GM18507 (cell line): ENCODE data around the gene FAM13A.

ENCODE experiments used
- DNase-seq: peaks from one replicate; pipeline ENCODE4 v3.0.0; 2011; ENCODE audit warnings: low read depth; ENCODE audit not compliant: insufficient read length; ENCODE audit errors: extremely low spot score
- FAIRE-seq: peaks from 2 replicates; lab custom pipeline; 2011; peaks lifted over from hg19 to GRCh38; lab: Jason Lieb, UNC

The FAM13A gene

DNA sequence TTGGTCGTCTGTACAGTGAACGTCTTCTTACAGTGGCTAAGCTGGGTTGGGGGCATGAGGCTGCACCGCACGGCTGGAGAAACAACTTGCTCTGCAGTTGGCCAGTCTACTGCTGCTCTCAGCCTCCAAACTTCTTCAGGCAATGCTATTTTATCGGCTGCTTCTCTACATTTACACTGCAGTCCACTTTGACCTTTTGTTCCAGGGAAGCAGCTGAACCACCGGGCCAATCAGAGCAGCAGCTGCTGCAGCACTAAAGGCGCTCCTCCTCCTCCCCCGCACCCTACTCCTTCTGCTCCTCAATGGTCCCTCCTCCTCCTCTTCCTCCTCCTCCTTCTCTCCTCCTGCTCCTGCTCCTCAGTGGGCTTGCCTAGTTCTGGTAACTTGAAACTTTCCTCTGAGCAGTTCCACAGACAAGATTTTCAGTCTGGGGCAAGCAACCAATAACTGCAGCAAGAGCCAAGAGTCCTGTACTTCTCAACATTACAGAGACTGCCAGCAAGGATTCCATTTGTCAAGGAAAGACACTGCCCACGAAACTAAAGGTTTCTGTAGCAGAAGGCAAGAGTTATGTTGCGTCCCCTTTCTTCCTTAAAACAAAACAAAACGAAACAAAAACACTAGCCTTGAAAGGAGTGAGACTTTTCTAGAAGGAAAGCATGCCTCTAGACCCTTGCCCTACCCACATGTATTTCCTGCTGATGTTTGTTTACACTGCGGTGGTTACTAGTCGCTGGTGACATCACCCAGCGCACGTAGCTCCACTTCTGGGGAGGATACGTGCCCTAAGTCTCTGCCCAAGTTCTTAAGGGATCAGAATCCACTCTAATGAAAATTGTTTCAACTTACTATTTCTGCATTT is 233.7 kb downstream of the FAM13A start:
- DNase-seq (peak; percentile 14), FAIRE-seq (peak; percentile 83)

DNA sequence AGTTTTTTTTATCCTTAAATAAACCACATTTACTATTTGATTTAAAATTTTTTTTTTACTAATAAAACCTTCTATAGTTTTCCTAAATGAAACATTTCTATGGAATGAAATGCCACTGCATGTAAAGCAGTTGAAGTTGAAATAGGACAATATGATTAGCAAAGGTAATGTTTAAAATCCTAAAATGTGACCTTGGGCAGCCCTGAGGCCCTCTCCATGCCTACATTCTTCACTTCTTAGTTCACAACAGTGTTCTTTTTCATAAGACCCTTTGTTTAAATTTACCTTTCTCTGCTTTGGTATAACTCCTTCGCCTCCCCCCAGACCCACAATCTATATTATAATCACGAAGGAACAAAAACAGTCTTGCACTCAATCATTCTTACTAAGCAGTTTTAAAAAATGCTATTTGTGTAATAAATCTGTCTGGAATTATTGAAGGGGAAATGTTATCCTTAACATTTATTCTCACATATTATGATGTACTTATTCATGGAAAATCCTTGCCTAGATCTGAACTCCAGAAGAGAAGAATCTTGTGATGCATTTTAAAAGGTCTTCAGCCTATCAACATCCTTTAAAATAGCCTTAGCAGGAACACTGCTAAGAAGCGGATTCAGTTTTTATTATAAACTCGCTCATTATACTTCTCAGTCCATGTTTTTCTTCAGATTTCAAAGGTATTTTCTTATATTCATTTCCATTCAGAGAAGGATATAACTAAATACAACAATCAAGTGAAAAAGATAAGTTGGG is 234.8 kb downstream of the FAM13A start:
- no peak for DNase-seq
- no peak for FAIRE-seq

DNA sequence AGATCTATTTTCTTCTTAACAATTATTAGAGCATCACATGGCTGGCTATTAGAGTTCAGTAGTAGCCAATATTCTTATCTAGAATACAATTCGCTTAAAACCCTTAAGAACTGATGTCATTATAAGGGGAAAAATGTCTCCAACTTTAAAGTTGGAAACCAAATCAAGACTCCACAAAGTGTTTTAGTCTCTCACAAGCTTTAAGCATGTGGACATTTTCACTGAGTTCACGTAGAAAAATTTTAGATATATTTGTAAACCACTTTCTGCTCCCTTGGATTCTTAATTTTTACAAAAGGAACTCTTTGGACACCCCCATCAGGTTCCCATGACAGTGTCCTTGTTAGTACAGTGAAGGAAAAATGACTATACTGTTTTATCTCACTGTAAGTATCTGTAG is 235.5 kb downstream of the FAM13A start:
- FAIRE-seq (no peak), DNase-seq (no peak)

DNA sequence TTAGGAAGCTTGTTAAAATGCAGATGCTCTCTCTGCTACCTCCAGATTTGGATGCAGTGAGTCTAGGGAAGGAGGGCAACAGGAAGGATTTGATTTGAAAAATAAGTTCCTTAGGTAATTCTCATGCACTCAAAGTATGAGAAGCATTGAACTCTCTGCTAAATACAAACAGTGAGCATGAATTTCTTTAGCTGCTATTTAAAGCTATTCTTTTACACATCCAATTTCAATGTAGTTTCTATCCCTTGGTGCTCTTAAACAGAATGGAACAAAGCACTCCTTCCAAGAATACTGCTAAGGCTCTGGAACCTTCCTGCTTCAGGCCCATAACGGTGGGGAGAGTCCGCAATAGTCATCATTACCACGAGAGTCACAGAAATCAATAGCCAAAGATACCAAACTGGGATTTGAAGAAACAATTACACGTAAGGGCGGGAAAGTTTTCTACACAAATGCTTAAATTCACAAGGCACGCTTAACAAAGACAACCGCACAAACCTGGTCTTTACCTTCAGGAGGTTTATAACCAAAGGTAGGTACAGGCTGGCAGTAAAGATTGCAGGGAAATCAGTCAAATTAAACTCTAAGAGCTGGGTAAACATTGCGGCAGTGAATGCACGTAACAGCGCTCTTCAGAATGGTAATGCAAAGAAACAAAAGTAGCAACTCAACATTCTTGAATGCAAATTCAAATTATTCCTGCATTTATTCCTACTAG is 236.1 kb downstream of the FAM13A start:
- FAIRE-seq (no peak), DNase-seq (no peak)

DNA sequence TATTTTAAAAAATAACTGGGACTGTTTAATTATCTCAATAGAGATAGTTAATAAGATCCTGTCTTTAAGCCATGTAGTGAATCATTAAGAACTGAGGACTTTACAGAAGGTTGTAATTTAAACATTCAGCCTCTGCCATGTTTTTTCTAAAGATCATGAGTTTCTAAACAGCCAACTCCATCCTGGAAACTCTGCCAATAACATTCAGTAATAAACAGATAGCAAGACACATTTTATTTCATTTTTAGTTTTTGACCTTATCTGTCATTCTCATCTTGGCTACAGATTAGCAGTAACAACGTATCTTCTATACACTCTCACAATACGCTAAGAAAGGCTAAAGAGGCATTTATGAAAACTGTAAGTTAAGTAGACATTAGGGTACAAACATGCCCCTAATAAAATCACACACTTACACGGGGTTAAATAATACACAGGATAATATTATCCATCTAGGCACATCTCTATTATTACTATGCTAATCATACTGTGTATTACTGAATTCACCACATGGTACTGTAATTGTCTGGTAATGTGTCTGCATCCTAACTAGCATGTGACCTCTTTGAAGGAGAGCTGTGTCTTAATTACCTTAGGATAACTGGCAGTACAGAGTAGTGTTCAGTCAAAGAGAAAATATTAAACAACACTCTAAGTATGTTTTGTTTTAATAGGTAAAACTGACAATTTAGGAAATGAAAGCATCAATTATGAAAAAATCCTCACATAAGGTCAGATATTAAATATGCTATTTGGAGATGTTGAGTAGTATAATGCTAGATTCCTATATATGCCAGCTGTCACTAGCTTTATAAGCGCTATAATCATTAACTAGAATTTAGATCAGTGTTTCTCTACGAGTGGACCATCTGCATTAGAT is 236.9 kb downstream of the FAM13A start:
- DNase-seq (no peak), FAIRE-seq (no peak)

DNA sequence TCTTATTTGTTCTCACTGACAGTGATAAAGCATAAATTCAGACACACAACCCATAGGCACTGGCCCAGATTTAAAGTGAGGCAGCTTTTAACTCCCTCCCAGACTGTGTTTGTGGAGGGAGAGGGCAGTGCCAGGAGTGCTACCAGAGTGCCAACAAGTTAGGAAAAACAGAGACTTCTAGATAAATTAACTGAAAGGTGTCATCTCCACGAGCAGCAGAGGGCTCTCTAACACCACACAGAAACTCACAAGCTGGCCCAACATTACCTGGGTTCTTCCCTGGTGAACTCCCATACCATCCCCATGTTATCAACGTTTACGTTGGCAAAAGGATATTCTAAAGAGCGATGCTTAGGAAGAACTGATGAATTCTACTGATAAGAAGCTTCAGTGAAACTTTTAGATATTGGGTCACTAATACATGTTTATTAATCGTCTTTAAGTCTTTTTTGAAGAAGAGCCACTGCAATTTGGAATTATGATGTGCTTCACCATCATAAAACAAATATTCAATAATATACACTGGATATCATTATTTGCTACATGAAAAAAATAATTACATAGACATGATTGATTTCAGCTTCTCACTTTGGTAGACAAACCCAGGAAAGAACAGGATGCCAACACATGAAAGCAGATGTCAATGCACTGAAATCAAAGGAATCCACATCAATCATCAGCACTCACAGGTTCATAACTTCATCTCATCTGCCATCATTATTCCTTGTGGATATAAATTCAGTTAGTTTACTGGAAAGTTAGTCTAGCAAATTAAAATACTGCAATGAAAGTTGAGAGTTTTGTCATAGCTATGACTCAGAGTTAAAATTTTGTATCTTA is 238.1 kb downstream of the FAM13A start:
- peak; percentile 70 for FAIRE-seq
- DNase-seq, result no peak

DNA sequence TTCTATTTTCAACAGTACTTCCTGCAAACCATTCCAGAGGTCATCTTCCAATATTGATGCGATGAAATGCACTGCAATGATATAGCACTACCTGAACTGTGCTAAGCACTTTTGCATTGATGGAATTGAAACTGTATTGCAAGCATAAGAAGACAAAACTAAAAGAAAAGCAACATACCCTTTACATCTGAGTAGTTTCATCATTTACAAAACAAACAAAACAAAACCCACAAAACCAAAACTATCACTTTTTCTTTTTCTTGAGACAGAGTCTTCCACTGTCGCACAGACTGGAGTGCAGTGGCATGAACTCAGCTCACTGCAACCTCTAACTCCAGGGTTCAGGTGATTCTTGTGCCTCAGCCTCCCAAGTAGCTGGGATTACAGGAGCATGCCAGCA is 239.2 kb downstream of the FAM13A start:
- peak; percentile 70 for FAIRE-seq

DNA sequence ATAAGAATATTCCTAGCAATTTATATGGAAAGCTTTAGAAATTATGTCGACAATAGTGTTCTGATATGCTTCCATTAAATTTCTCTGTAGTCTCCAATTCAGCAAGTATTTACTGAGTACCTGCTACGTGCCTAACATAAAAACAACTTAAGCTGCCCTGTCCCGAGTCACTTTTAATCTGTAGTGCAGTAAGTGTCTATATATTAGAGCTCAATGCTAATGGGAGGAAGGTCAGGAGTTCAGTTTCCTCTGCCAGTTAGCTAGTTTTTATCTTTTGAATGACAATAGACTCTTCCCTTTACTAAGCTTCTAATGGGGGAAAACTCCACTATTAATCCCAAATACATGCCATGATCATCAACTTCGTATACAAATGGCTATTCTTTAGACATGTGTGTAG is 240.6 kb downstream of the FAM13A start:
- DNase-seq (no peak), FAIRE-seq (no peak)

More for the DNA sequence above, 239.2 kb downstream of the FAM13A start:
- no peak for DNase-seq

DNA sequence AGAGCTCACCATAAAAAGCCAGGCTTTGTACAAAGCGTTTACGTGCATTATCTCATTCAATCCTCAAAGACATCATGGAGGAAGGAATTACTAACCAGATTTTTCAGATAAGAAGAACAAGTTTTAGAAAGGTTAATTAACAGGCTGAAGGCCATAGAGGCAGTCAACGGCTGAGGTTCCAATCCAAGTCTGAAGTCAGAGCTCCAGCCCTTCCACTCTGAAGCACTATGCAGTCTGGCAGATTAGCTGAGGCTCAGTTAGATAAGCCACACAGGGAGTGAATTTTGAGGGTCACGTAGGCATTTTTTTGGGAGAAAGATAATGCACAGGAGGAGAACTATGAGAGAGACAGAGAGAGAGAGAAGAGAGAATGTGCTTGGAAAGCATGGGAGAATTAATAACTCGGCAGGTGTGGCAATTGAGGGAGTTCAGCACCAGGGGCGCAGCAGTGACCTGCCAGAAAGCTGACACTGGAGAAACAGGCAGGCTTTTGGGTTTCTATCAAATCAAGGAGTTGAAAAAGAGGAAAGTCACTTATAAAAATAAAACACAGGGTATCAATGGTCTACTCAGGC is 242.9 kb downstream of the FAM13A start:
- no peak for FAIRE-seq
- DNase-seq, result no peak

DNA sequence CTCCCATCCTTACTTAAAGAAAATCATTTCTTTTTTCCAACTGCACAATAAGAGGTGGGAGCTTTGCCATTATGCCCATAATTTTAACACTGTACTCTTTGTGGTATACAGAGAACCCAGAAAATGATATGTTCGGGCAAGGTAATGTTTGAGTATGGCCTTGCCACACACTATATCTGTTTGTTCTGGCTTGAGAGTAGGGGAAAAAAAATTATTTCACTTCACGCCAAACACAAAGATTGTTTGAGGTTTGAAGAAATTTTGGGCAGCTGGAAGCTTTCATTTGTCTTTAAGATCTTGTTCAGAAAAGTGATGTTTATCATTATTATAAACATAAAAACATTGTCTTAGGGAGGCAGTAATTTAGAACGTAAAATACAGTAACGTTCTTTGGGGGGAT is 244.0 kb downstream of the FAM13A start:
- DNase-seq, result no peak
- FAIRE-seq, result no peak

DNA sequence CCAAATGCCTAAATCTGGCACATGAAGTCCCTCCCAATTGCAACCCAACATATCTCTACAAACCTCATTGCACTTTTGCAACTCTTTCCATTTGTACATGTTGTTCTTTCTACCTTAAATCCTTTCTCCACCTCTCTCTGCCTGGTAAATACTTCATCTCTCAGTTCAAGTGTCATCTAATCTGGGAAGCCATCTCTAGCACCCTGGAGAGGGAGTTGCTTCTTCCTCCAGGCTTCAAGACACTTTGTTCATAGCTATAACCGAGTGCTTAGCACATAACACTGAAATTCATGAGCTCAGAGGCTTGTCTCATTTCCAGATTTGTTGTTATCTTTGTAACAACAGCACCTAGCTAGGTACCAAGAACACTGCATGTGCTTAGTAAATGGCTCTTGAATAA is 244.6 kb downstream of the FAM13A start:
- DNase-seq, result no peak
- FAIRE-seq, result no peak

DNA sequence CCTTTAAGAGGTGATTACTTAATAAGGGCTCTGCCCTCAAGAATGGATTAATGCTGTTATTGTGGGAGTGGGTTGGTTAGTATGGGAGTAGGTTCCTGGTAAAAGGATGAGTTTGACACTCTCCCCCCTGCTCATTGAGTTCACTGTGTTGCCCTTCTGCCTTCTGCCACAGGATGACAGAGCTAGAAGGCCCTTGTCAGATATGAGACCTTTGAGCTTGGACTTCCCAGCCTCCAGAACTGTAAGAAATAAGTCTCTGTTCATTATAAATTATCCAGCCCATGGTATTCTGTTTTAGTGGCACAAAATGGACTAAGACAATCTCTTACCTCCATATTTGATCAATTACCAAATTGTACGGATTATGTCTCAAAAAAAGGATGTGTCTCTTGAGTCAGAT is 245.1 kb downstream of the FAM13A start:
- FAIRE-seq (no peak), DNase-seq (no peak)

DNA sequence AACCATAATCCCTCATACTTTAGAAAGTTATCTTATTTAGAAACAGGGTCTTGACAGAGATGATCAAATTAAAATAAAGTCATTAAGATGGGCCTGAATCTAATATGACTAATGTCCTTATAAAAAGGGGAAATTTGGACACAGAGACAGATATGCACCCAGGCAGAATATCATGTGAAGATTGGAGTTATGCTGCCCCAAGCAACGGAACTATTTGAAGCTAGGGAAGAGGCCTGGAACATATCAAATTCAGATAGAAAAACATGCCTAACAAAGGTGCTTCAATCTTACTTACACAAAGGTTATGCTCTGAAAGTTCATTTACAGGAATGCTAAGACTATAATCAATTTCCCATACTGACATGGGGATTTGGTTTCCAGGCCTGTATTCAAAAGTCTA is 246.7 kb downstream of the FAM13A start:
- DNase-seq, result no peak
- no peak for FAIRE-seq

DNA sequence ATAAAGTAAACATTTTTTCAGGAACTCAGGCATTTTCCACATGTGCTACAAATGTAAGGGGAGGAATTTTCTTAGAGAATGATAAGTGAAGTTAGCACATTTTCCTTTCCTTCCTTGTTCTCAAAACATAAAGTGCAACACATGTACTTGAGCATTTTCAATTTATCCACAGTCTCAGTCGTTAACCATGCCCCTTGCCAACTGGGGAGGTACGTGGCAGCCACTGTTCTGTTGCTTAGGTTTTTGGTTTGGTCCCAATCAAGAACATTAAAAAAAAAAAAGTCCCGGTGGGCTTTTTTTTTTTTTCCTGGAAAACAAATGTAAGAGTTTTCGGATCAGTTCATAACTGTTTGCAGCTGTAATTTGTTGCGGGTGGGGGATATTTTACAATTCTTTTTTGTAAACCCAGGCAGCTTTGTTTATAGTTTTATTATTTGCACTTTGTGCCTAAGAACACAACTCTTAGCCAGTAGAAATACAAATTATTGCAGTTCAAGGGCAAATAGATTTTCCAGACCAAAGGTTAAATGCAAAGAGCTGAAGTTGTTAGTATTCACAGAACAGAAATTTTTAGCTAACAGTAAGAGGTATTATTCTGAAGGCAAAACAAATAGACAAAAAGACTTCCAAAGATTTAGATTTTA is 247.3 kb downstream of the FAM13A start:
- FAIRE-seq (no peak), DNase-seq (no peak)

DNA sequence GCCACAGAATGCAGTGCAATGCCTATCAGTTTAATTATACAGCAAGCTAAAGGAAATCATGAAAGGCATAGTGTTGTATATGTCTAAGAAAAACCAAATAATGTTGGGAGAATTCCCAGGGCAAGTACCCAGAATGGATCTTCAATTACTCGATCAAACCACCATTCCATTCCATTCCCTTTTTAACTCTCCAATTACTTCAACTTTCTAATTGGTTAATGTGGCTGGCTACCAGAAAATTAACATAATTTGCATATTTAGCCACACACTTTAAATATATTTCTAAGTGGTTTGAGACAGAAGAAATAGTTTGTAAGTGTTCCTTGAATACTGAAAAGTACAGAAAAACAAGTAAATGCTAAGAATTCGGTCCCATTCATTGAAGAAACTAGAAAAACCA is 247.9 kb downstream of the FAM13A start:
- no peak for FAIRE-seq
- DNase-seq, result no peak

DNA sequence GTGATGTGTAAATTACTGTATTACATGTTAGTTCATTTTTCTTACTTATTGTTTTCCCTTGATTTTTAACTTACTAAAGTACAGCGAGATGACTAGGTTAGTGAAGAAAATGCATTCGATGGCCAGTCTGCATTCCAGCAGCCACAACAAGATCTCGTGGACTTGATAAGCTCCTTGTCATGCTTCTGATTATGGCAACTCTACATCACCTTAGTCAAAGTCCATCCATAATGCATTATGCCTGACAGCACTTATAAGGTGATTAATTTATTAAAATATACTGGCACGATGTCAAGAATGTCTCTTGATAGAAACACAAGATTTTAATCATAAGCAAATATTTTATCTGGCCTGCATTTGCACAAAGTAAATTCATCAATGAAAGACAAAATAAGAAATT is 249.5 kb downstream of the FAM13A start:
- no peak for FAIRE-seq
- DNase-seq, result no peak

DNA sequence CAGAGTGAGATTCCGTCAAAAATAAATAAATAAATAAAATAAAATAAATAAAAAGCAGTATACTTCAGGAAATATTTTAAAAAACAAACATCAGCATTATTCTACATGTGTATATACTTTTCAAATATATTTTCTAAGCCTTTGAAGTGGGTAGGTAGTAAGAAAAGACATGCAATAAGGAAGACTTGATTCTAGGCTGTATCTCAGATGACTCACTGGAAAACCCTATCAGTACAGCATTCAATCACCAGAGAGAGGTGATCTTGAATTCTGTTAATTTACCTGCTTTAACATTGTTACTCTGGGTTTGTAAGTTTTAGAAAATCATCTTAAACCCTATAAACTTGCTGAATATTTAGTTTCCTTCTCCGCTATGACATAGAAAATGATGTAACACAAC is 252.8 kb downstream of the FAM13A start:
- FAIRE-seq (no peak), DNase-seq (no peak)

DNA sequence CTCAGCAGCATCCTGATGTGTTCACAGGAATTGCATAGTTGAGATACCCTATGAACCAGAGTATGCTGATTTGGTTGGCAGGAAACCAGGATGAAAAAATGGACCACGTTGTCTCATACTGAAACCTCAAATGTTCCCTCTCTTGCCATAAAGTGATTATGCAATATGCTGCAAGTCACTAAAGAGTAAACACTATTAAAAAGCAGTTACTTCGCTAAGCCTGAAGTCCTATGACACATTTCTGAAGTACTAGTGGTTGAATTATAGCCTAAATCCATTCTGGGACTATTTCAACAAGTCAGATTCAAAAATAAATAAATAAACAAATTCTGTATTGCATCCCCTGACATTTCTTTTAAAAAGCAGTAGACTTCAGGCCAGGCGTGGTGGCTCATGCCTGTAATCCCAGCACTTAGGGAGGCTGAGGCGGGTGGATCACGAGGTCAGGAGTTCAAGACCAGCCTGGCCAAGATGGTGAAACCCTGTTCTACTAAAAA is 253.3 kb downstream of the FAM13A start:
- DNase-seq, result no peak
- peak; percentile 73 for FAIRE-seq
